Liver (tissue), 9 donors: ENCODE data around the gene PRAMEF15. TPM values are rescaled to one million over a fixed set of nuclear protein-coding genes. Genes with fewer than 3 reads are reported as not detected.
"Not testable (repeated sequence)": the region's sequence is repeated elsewhere in the genome, so short reads cannot be mapped to it uniquely, and the experiment has no call there.

Experiments used
- DNase-seq: peaks from one replicate; pipeline ENCODE4 v3.0.0-alpha.2; 2017; ENCODE audit warnings: low spot score
- H3K27ac ChIP-seq, 2 donors: one replicate each; pipeline ENCODE4 v1.7.0; 2013; ENCODE audit warnings: inconsistent platforms in 2 of 2, low read length in 2 of 2, control low read depth in 1 of 2, low read depth in 1 of 2, mild to moderate bottlenecking in 1 of 2
- H3K27me3 ChIP-seq, 4 donors: one replicate each; pipeline versions ENCODE4 v1.6.1 to v1.7.0; 2013; ENCODE audit warnings: low read length in 3 of 4, inconsistent platforms in 1 of 4, mild to moderate bottlenecking in 1 of 4, moderate library complexity in 1 of 4; ENCODE audit not compliant: control insufficient read depth in 4 of 4, insufficient read depth in 4 of 4
- H3K36me3 ChIP-seq, 4 donors: one replicate each; pipeline versions ENCODE4 v1.6.1 to v1.7.0; 2013; ENCODE audit warnings: low read length in 3 of 4, mild to moderate bottlenecking in 3 of 4, low read depth in 1 of 4, moderate library complexity in 1 of 4; ENCODE audit not compliant: control insufficient read depth in 4 of 4, insufficient read depth in 3 of 4
- H3K4me1 ChIP-seq, 4 donors: one replicate each; pipeline versions ENCODE4 v1.6.1 to v1.7.0; 2013; ENCODE audit warnings: low read length in 3 of 4, mild to moderate bottlenecking in 3 of 4, moderate library complexity in 1 of 4; ENCODE audit not compliant: control insufficient read depth in 4 of 4, insufficient read depth in 4 of 4
- H3K4me3 ChIP-seq, 3 donors: one replicate each; pipeline versions ENCODE4 v1.6.1 to v1.7.0; 2013; ENCODE audit warnings: low read length in 3 of 3, control low read depth in 1 of 3, low read depth in 1 of 3, mild to moderate bottlenecking in 1 of 3
- H3K9ac ChIP-seq, 2 donors: one replicate each; pipeline ENCODE4 v1.7.0; 2013; ENCODE audit warnings: low read length in 2 of 2, mild to moderate bottlenecking in 2 of 2, moderate library complexity in 2 of 2, control low read depth in 1 of 2, low read depth in 1 of 2
- H3K9me3 ChIP-seq, 4 donors: one replicate each; pipeline versions ENCODE4 v1.6.1 to v1.7.0; 2013; ENCODE audit warnings: low read length in 3 of 4; ENCODE audit not compliant: control insufficient read depth in 4 of 4
- RAD21 ChIP-seq, 2 donors: IDR thresholded peaks; 2 replicates each; pipeline ENCODE4 v1.6.1; 2016; ENCODE audit warnings: antibody characterized with exemption in 2 of 2, mild to moderate bottlenecking in 2 of 2
- WGBS: extraction: QIAGEN DNeasy Blood & Tissue Kit; methylation state at CpG from one replicate; pipeline ENCODE4 v1.1.7; 2013; 5-methylcytosine and 5-hydroxymethylcytosine counted together
- polyA plus RNA-seq, 2 donors: library from polyadenylated mRNA; stranded (reverse) in 1 of 2; unstranded in 1 of 2; fragments of 200-250 nt in 1 of 2; fragments of >200 nt in 1 of 2; fragmentation: Nextera tagmentation in 1 of 2; extraction: Ambion mirVana in 1 of 2; gene quantifications; one replicate each; pipeline versions ENCODE4 v1.2.1 to v1.2.3, GENCODE V29; 2013 to 2015
- total RNA-seq, 2 donors: library from RNA; depleted of rRNA; stranded (reverse); fragments of >200 nt; gene quantifications; one replicate each; pipeline ENCODE4 v1.2.3, GENCODE V29; 2014
- TF ChIP-seq, protein P1 (sequence below): fragments of 150-350 bp; IDR thresholded peaks from 2 replicates; pipeline ENCODE4 v1.5.1; 2017; ENCODE audit warnings: improper control_type of control experiment, low read depth, low read length; ENCODE audit not compliant: missing input control
- donor health status: healthy.
- donor health status: healthy.
- donor health status: healthy.
- donor health status: healthy.
- donor health status: healthy.

PRAMEF15 gene
- total RNA-seq (not detected), polyA plus RNA-seq (not detected)

DNA sequence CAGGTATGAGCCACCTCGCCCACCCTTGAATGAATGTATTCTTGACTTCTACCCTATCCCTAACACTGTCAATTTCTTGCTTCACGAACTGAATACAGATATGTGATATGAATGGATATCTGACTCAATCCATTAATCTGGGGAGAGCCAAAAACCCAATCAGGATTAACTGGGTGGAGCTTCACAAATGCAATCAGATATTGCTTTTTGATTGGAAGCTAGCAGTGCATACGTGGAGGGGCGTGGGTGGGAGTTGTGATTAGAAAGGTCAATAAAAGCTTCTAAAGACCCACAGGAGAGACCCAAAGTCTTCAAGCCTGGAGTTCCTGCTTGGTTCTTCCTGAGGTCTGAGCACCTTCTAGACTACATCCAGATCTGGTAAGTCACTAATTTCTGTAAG is at the start of gene PRAMEF15:
Gene PRAMEF15 (plus strand): TSS at position 301 of the 400 bp plus-strand sequence. CDS start 2,827 bp downstream, outside the sequence.
- H3K27ac ChIP-seq, DNase-seq, H3K9me3 ChIP-seq, H3K27me3 ChIP-seq, H3K9ac ChIP-seq, H3K36me3 ChIP-seq, H3K4me1 ChIP-seq, H3K4me3 ChIP-seq: not testable (repeated sequence)
- 53% methylated on average over 3 of the region's 4 CpGs for WGBS

DNA sequence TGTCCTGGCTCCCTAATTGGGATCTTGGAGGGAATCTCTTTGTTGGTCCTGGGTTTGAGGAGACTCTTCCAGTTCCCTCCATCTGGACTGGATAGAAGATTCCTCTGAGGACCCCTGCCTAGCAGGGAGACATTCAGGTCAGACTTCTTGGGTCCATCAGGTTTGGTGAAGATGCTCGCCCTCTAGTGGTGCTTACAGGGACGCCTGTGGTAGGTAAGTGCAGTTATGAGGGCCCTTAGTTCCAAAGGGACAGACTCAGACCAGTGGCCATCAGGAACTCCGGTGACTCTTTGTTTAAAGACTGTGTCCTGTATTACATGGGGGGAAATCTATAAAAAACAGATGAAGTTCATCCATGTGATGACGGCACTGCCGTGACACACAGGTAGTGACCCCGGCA is 38.4 kb upstream of the PRAMEF15 start:
- not testable (repeated sequence) for H3K4me1 ChIP-seq, H3K9ac ChIP-seq, H3K27me3 ChIP-seq, H3K27ac ChIP-seq, H3K4me3 ChIP-seq, H3K36me3 ChIP-seq, H3K9me3 ChIP-seq, DNase-seq
- WGBS = 49% methylated on average over 4 of the region's 6 CpGs
- TF ChIP-seq, protein P1, sequence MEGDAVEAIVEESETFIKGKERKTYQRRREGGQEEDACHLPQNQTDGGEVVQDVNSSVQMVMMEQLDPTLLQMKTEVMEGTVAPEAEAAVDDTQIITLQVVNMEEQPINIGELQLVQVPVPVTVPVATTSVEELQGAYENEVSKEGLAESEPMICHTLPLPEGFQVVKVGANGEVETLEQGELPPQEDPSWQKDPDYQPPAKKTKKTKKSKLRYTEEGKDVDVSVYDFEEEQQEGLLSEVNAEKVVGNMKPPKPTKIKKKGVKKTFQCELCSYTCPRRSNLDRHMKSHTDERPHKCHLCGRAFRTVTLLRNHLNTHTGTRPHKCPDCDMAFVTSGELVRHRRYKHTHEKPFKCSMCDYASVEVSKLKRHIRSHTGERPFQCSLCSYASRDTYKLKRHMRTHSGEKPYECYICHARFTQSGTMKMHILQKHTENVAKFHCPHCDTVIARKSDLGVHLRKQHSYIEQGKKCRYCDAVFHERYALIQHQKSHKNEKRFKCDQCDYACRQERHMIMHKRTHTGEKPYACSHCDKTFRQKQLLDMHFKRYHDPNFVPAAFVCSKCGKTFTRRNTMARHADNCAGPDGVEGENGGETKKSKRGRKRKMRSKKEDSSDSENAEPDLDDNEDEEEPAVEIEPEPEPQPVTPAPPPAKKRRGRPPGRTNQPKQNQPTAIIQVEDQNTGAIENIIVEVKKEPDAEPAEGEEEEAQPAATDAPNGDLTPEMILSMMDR = peak; percentile 4

DNA sequence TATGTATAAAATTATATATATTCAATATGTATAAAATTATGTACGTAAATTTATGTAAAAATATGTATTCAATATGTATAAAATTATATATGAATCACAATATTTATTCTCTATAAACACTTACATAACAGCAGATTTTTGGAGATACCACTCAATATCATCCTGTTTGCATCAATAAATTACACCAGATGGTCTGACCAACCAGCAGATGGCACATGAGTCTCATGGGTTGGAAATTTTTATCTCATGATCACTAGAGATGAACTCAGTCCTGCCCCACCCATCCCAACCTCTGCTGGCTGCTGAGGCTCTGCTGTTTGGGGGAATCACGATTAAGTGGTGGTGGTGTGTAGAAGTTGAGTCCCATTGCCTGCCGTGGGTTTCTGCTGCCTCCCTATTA is 35.8 kb upstream of the PRAMEF15 start:
- TF ChIP-seq, protein P1 = peak; percentile 13
- TF ChIP-seq RAD21 (IDR thresholded peaks at IDR 0.05) = peak; percentile 66 to 77
- not testable (repeated sequence) for H3K27ac ChIP-seq, H3K4me1 ChIP-seq, H3K9ac ChIP-seq, H3K27me3 ChIP-seq, H3K9me3 ChIP-seq, H3K4me3 ChIP-seq, DNase-seq, H3K36me3 ChIP-seq
- 66% methylated on average over 3 of the region's 3 CpGs for WGBS

DNA sequence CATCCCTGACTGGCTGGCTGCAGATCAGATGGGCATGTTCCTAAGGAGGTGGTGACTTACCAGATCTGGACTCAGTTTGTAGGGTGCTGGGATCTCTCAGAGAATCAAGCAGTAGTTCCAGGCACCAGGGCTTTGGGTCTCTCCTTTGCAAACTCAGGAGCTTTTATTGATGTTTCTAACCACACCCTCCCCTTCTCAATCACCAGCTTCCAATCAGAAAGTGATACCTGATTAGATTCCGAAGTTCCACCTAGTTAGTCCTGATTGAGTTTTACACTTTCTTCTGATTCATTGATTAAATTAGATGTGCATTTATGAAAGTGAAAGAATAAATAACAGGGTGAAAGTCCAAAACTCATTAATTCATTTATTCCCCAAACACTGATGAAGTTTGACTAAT is 30.3 kb upstream of the PRAMEF15 start, which contains the start of gene PRAMEF8:
Gene PRAMEF8 (minus strand): TSS at position 101 of the 400 bp plus-strand sequence. CDS start 1,046 bp downstream, outside the sequence.
- H3K9ac ChIP-seq, H3K27ac ChIP-seq, H3K9me3 ChIP-seq, DNase-seq, H3K4me1 ChIP-seq, H3K4me3 ChIP-seq, H3K36me3 ChIP-seq, H3K27me3 ChIP-seq: not testable (repeated sequence)
- WGBS = no CpG with 5 or more reads among the region's 1 CpG

DNA sequence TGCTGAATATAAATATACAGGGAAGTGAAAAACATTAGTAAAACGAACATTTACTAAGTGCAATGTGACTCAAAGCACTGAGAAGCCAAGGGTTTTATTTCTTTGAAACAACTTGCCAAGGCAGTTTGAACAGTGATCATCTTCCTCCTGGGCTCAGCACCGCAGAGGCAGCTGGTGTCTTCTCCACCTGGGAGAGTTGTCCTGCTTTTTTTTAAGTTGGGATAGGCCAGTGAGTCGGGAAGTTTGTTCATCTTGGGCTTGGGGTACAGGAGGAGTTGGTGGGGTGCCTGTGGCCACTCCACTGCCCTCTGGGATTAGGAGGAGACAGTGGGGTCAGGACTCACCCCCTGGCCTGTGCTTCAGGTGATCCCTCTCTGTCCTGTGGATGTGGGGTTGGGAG is 26.4 kb upstream of the PRAMEF15 start:
- not testable (repeated sequence) for H3K27ac ChIP-seq, H3K4me3 ChIP-seq, H3K36me3 ChIP-seq, H3K4me1 ChIP-seq, DNase-seq, H3K9ac ChIP-seq, H3K27me3 ChIP-seq, H3K9me3 ChIP-seq
- WGBS = 71% methylated on average over 2 of the region's 3 CpGs
